Panc1 (cell line): Measurements from ENCODE around the gene NOBOX. TPM values are rescaled to one million over a fixed set of nuclear protein-coding genes. Genes with fewer than 3 reads are reported as not detected.

Experiments
- ATAC-seq: fragments of 200-7000 bp; cut with Tn5 transposase; 2 replicates; pipeline ENCODE4 v1.9.1; 2020; ENCODE audit warnings: mild to moderate bottlenecking, moderate library complexity
- BruUV-seq: library from RNA; stranded (reverse); fragments of 400-500 nt; replicated peaks from 2 replicates; lab custom pipeline; 2021; lab: Mats Ljungman, UMichigan
- CTCF ChIA-PET: fragments of 300-600 bp; sonication (Branson Sonifier 250); formaldehyde crosslinking; loops from one replicate; lab custom pipeline; 2022; ENCODE audit warnings: antibody characterized with exemption; lab: Charles Lee
- POLR2A ChIA-PET: fragments of 300-600 bp; sonication (Branson Sonifier 250); formaldehyde crosslinking; loops from one replicate; lab custom pipeline; 2022; ENCODE audit warnings: antibody characterized with exemption; lab: Charles Lee
- DNase-seq: peaks from one replicate; pipeline ENCODE4 v3.0.0-alpha.2; 2010; ENCODE audit warnings: low read depth, low spot score
- H3K27ac ChIP-seq: 2 replicates; pipeline ENCODE4 v1.5.1; 2011; ENCODE audit warnings: mild to moderate bottlenecking, low read length, inconsistent platforms
- H3K27me3 ChIP-seq: fragments of 200-500 bp; sonication (Bioruptor generic); 2 replicates; pipeline ENCODE4 v1.6.0; 2014; ENCODE audit warnings: low read length, inconsistent platforms; ENCODE audit not compliant: control insufficient read depth, insufficient read depth
- H3K36me3 ChIP-seq: fragments of 200-500 bp; sonication (Bioruptor generic); 2 replicates; pipeline ENCODE4 v1.5.1; 2014; ENCODE audit warnings: inconsistent platforms, mild to moderate bottlenecking, low read length, moderate library complexity; ENCODE audit not compliant: control insufficient read depth, insufficient read depth
- H3K4me1 ChIP-seq: 2 replicates; pipeline ENCODE4 v1.5.1; 2011; ENCODE audit warnings: inconsistent platforms, mild to moderate bottlenecking, low read length, moderate library complexity; ENCODE audit not compliant: control insufficient read depth, insufficient read depth
- H3K4me3 ChIP-seq, 2 experiments: 2 replicates each; pipeline ENCODE4 v1.5.1; 2011 to 2012; ENCODE audit warnings: low read depth in 2 of 2, low read length in 2 of 2, mild to moderate bottlenecking in 2 of 2, inconsistent platforms in 1 of 2, moderate library complexity in 1 of 2
- H3K9me3 ChIP-seq: fragments of 200-500 bp; sonication (Bioruptor generic); 2 replicates; pipeline ENCODE4 v1.5.1; 2014; ENCODE audit warnings: low read depth, mild to moderate bottlenecking, inconsistent platforms, low read length, moderate library complexity; ENCODE audit not compliant: control insufficient read depth, insufficient read depth
- POLR2AphosphoS5 ChIP-seq: IDR thresholded peaks from 2 replicates; pipeline ENCODE4 v1.6.1; 2012; ENCODE audit warnings: mild to moderate bottlenecking, low read depth, low read length, moderate library complexity
- REST ChIP-seq, 2 experiments: IDR thresholded peaks; 2 replicates each; pipeline ENCODE4 v1.6.1; 2011 to 2012; ENCODE audit warnings: low read depth in 2 of 2, control low read depth in 1 of 2, low read length in 1 of 2, mild to moderate bottlenecking in 1 of 2, moderate library complexity in 1 of 2; ENCODE audit not compliant: insufficient read depth in 1 of 2
- SIN3A ChIP-seq: IDR thresholded peaks from 2 replicates; pipeline ENCODE4 v1.6.1; 2012; ENCODE audit warnings: low read depth, mild to moderate bottlenecking, low read length, moderate library complexity, borderline replicate concordance; ENCODE audit not compliant: insufficient read depth
- TCF7L2 ChIP-seq: IDR thresholded peaks from 2 replicates; pipeline ENCODE4 v1.6.1; 2011; ENCODE audit warnings: mild to moderate bottlenecking, low read depth, low read length, inconsistent platforms
- in situ Hi-C: cut with HindIII; loops from 2 replicates; pipeline ENCODE4 v1.10.0; 2016; ENCODE audit warnings: low sequenced_read_pairs, low pct_unique_long_range_greater_than_20kb
- intact Hi-C: fragments of 100-400 bp; cut with micrococcal nuclease; formaldehyde crosslinking; loops from one replicate; pipeline ENCODE4 v1.10.0; 2022; ENCODE audit not compliant: unreplicated experiment
- total RNA-seq: library from RNA; stranded (reverse); gene quantifications from one replicate; pipeline ENCODE4 v1.2.1, GENCODE V29; 2021; ENCODE audit not compliant: unreplicated experiment
- TF ChIP-seq, protein P1 (sequence below): fragments of 450-650 bp; IDR thresholded peaks from 2 replicates; pipeline ENCODE4 v1.5.1; 2017; ENCODE audit warnings: mild to moderate bottlenecking

Gene NOBOX
- total RNA-seq, 1 experiment from 2014 or later, result not detected

DNA sequence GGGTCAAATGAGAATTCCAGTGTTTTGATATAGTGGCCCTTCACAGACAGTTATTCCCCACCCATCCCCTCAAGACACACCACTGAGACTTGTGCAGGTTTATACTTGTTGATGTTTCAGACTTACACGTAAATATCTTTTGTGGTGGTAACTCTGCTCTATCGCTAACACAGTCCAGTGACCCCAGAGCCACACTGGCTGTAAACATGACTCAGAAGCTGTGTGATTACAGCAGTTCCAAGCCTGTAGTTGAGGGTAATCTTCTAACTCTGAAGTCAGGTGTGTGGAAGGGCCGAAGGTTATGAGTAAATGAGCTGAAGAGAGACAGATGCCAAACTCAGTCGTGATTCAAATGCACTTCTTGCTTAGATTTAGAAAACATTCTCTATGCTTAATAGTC is 19.4 kb downstream of the NOBOX start:
- intact Hi-C loops (no loop called here), in situ Hi-C loops (no loop called here)
- CTCF ChIA-PET, result no interaction called here
- DNase-seq (no peak), ATAC-seq (peak; percentile 83)
- Histone ChIP-seq H3K9me3 (no peaks in the 10 kb centered on the region), H3K27me3 (no peaks in the 10 kb centered on the region), H3K4me1 (peaks cover 19% of the 10 kb centered on the region), H3K36me3 (no peaks in the 10 kb centered on the region), H3K27ac (peak overlapping the region; percentile 60), H3K4me3 (peak overlapping the region in 1 of 2 experiments; percentile 25; a peak in 3 of 4 replicates)
- POLR2A ChIA-PET, result no interaction called here
- no TSS peak for BruUV-seq
- no peak for TF ChIP-seq TCF7L2
- TF ChIP-seq SIN3A, result no peak
- no peak for TF ChIP-seq POLR2AphosphoS5
- no peak for TF ChIP-seq REST (IDR thresholded peaks at IDR 0.05; ENCODE audit: insufficient read depth in 1 of 2, low read depth in 2 of 2, low read length in 1 of 2)
- TF ChIP-seq, protein P1, sequence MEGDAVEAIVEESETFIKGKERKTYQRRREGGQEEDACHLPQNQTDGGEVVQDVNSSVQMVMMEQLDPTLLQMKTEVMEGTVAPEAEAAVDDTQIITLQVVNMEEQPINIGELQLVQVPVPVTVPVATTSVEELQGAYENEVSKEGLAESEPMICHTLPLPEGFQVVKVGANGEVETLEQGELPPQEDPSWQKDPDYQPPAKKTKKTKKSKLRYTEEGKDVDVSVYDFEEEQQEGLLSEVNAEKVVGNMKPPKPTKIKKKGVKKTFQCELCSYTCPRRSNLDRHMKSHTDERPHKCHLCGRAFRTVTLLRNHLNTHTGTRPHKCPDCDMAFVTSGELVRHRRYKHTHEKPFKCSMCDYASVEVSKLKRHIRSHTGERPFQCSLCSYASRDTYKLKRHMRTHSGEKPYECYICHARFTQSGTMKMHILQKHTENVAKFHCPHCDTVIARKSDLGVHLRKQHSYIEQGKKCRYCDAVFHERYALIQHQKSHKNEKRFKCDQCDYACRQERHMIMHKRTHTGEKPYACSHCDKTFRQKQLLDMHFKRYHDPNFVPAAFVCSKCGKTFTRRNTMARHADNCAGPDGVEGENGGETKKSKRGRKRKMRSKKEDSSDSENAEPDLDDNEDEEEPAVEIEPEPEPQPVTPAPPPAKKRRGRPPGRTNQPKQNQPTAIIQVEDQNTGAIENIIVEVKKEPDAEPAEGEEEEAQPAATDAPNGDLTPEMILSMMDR, result no peak

- ChIA-PET POLR2A (no interaction called here), CTCF (no interaction called here)
- no peak overlapping the region for H3K4me3 ChIP-seq
- DNase-seq (no peak), ATAC-seq (no peak)
- intact Hi-C loops (no loop called here), in situ Hi-C loops (no loop called here)
- BruUV-seq, result no TSS peak
- H3K36me3 ChIP-seq, result no peaks in the 10 kb centered on the region
- H3K9me3 ChIP-seq, result no peaks in the 10 kb centered on the region
- TF ChIP-seq POLR2AphosphoS5, result no peak
- TF ChIP-seq TCF7L2, result no peak
- no peak for TF ChIP-seq REST (IDR thresholded peaks at IDR 0.05; ENCODE audit: insufficient read depth in 1 of 2, low read depth in 2 of 2, low read length in 1 of 2)
- TF ChIP-seq, protein P1, result no peak
- TF ChIP-seq SIN3A, result no peak
- H3K27ac ChIP-seq, result no peak overlapping the region
- peaks cover 14% of the 10 kb centered on the region for H3K4me1 ChIP-seq
- H3K27me3 ChIP-seq, result no peaks in the 10 kb centered on the region
Measured at GRCh38 chr7:144379776-144380384, 23.6 kb downstream of the NOBOX start.
